GM19328 (cell line): ENCODE results near the gene NDUFC1.
"Not testable (repeated sequence)": the region's sequence is repeated elsewhere in the genome, so short reads cannot be mapped to it uniquely, and the experiment has no call there.

Experiments used
- ATAC-seq: cut with Tn5 transposase; IDR thresholded peaks from one replicate; pipeline ENCODE4 v1.9.1; 2021; ENCODE audit warnings: mild to moderate bottlenecking, moderate library complexity; ENCODE audit not compliant: unreplicated experiment

Gene NDUFC1

GRCh38 chr4:139299536-139299935 is 2.7 kb downstream of the NDUFC1 start:
- ATAC-seq: no peak

- no peak for ATAC-seq
Observed at GRCh38 chr4:139297001-139297410, 5.3 kb downstream of the NDUFC1 start.

- no peak for ATAC-seq
Observed at GRCh38 chr4:139295942-139296299, 6.4 kb downstream of the NDUFC1 start.

GRCh38 chr4:139295206-139295941 is 6.9 kb downstream of the NDUFC1 start:
- peak; percentile 90 for ATAC-seq

- ATAC-seq: no peak
Observed at GRCh38 chr4:139286186-139286698, 16.0 kb downstream of the NDUFC1 start.

GRCh38 chr4:139282721-139283075 is 19.6 kb downstream of the NDUFC1 start:
- no peak for ATAC-seq

- no peak for ATAC-seq
Observed at GRCh38 chr4:139282065-139282720, 20.1 kb downstream of the NDUFC1 start.

GRCh38 chr4:139279760-139280620 is 22.3 kb downstream of the NDUFC1 start, which contains the start of gene MGARP:
TSS of gene MGARP (minus strand) at chr4:139280225. CDS start at chr4:139280158, 67 bp downstream.
- ATAC-seq: no peak

GRCh38 chr4:139278912-139279759 is 23.1 kb downstream of the NDUFC1 start:
- no peak for ATAC-seq

GRCh38 chr4:139278485-139278884 is 23.8 kb downstream of the NDUFC1 start:
- no peak for ATAC-seq

- no peak for ATAC-seq
Observed at GRCh38 chr4:139275281-139275735, 27.0 kb downstream of the NDUFC1 start.

GRCh38 chr4:139274790-139275189 is 27.5 kb downstream of the NDUFC1 start:
- no peak for ATAC-seq

GRCh38 chr4:139273835-139274234 is 28.4 kb downstream of the NDUFC1 start:
- ATAC-seq: no peak

GRCh38 chr4:139267301-139267700 is 35.0 kb downstream of the NDUFC1 start:
- ATAC-seq: no peak

GRCh38 chr4:139266583-139267257 is 35.6 kb downstream of the NDUFC1 start:
- peak; percentile 99 for ATAC-seq

- ATAC-seq: no peak
Observed at GRCh38 chr4:139266208-139266582, 36.1 kb downstream of the NDUFC1 start.

- ATAC-seq: no peak
Observed at GRCh38 chr4:139265654-139266053, 36.6 kb downstream of the NDUFC1 start.

- ATAC-seq: no peak
Observed at GRCh38 chr4:139256349-139256748, 45.9 kb downstream of the NDUFC1 start.

- not testable (repeated sequence) for ATAC-seq
Observed at GRCh38 chr4:139255581-139255980, 46.7 kb downstream of the NDUFC1 start.

- no peak for ATAC-seq
Observed at GRCh38 chr4:139253713-139254112, 48.6 kb downstream of the NDUFC1 start.
